ENCODE measurements around the gene KLRC3. TPM values are rescaled to one million over a fixed set of nuclear protein-coding genes. Genes with fewer than 3 reads are reported as not detected.
A peak's percentile ranks its signal among the peaks of the same experiment; 100 is the strongest.
"Not testable (repeated sequence)": the region's sequence is repeated elsewhere in the genome, so short reads cannot be mapped to it uniquely, and the experiment has no call there.

KLRC3 gene
- total and polyA plus RNA-seq, 2 donors from 2014 or later = 0.72 TPM; not detected in 1

DNA sequence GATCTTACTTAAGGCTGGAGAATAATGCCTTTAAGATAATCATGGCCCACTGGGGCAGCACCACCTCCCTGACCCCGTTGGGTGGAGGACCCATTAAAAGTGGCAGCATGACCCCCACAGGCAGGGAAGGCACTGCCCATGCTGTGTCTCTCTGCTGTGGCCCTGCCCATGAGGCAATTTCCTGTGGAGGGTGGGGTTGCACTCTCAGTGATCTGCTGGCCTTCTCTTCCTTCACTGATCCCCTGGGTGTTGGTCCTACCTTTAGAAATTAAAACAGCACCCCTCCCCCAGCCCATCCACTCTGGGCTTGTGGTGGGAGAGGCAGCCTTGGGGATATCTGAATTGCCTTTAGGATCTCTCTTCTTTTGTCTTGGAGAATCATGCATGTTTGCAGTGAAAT, 47.8 kb downstream of the KLRC3 start:
- no peaks in the 10 kb centered on the region for H3K9me3 ChIP-seq (ENCODE audit: control insufficient read depth in 2 of 3, insufficient read depth in 1 of 3, low read length in 3 of 3)
- FAIRE-seq (no peak), DNase-seq (peak in 1 of 5 donors; percentile 46)
- no peaks in the 10 kb centered on the region for H3K4me1 ChIP-seq (ENCODE audit: control insufficient read depth in 2 of 3, insufficient read depth in 2 of 3, low read depth in 1 of 3, low read length in 3 of 3)
- H3K27me3 ChIP-seq (ENCODE audit: control insufficient read depth, insufficient read depth, low read length) = no peaks in the 10 kb centered on the region
- H3K36me3 ChIP-seq (ENCODE audit: control insufficient read depth in 2 of 3, insufficient read depth in 3 of 3, low read length in 3 of 3) = no peaks in the 10 kb centered on the region
- H3K27ac ChIP-seq (ENCODE audit: low read depth in 2 of 2, low read length in 2 of 2) = no peak overlapping the region
- no peak overlapping the region for H3K9ac ChIP-seq (ENCODE audit: low read length in 3 of 3)
- TF ChIP-seq, protein P1, sequence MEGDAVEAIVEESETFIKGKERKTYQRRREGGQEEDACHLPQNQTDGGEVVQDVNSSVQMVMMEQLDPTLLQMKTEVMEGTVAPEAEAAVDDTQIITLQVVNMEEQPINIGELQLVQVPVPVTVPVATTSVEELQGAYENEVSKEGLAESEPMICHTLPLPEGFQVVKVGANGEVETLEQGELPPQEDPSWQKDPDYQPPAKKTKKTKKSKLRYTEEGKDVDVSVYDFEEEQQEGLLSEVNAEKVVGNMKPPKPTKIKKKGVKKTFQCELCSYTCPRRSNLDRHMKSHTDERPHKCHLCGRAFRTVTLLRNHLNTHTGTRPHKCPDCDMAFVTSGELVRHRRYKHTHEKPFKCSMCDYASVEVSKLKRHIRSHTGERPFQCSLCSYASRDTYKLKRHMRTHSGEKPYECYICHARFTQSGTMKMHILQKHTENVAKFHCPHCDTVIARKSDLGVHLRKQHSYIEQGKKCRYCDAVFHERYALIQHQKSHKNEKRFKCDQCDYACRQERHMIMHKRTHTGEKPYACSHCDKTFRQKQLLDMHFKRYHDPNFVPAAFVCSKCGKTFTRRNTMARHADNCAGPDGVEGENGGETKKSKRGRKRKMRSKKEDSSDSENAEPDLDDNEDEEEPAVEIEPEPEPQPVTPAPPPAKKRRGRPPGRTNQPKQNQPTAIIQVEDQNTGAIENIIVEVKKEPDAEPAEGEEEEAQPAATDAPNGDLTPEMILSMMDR (IDR thresholded peaks at IDR 0.05; ENCODE audit: borderline replicate concordance, extremely low read depth, insufficient read depth) = no peak
- no peak overlapping the region for H3K4me3 ChIP-seq (ENCODE audit: low read length in 3 of 3)
- intact Hi-C loops (cut with DNase I) = no loop called here

DNA sequence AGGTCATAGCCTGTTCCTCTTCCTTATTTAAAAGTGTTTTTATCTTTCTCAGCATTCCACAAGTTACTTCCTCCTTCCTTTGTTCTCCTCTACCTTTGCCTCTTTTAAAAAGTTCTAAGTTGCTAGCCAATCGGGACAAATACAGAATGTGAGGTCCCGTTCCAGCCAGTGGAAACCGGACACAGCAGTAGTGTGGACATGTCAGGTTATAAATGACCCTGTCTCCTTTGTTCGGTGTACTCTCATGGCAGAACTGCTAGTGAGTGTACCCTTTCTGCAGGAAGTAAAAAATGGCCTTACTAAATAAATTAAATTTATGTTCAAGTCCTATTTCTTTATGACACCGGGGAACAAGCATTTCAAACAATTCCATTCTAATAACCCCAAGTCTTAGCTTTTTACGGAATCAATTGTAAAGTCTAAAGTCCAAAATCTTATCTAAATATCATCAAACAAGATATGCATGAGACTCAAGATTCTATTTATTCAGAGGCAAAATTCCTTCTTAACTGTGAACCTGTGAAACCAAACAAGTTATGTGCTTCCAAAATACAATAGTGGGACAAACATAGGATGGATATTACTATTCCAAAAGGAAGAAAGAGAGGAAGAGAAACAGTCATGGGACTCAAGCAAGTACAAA, 48.4 kb downstream of the KLRC3 start:
- FAIRE-seq; H3K27ac ChIP-seq (ENCODE audit: low read depth in 2 of 2, low read length in 2 of 2); intact Hi-C loops (cut with DNase I): not testable (repeated sequence)

DNA sequence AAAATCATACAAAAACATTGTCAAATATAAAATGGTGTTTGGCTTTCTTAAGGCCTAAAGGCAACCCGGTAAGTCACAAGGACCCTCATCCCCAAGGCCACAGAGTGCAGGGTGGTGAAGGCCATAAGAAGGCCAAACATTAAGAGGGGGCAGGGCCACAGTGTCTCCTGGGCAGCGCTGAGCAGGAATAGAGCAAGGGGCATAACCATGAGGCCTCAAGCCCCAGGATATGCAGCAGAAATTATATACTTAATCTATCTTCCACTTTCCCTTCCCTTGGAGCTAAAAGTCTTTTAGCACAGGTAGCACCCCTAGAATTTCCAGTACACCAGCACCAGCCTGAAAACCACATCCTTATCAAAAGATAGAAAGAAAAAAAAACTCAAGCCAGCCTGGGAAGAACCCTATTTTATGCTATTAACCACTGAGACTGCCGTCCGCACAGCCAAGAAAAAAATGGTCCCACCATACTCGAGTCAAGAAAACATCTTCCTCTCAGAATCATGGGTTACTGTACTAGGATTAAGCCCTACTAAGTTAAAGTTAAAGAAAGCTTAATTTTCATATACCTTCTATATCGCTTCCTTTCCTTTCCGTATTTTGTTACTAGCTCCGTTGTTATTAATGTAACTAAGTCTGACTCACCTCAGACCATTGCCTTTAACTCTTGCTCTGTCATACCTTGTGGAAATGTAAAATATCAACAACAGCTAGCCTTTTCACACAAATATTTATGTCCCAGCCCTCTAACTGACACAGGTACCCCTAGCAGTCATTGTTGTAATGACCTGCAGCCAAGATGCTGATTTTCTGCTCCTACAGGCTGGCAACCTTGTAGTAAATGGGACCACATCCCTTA, 50.6 kb downstream of the KLRC3 start:
- TF ChIP-seq, protein P1 (IDR thresholded peaks at IDR 0.05; ENCODE audit: borderline replicate concordance, extremely low read depth, insufficient read depth) = no peak
- H3K27me3 ChIP-seq (ENCODE audit: control insufficient read depth, insufficient read depth, low read length) = no peaks in the 10 kb centered on the region
- H3K4me3 ChIP-seq (ENCODE audit: low read length in 3 of 3) = no peak overlapping the region
- FAIRE-seq (no peak), DNase-seq (no peak)
- no peak overlapping the region for H3K9ac ChIP-seq (ENCODE audit: low read length in 3 of 3)
- H3K36me3 ChIP-seq (ENCODE audit: control insufficient read depth in 2 of 3, insufficient read depth in 3 of 3, low read length in 3 of 3) = no peaks in the 10 kb centered on the region
- H3K4me1 ChIP-seq (ENCODE audit: control insufficient read depth in 2 of 3, insufficient read depth in 2 of 3, low read depth in 1 of 3, low read length in 3 of 3) = peaks cover 5 to 13% (median 9%) of the 10 kb centered on the region in 3 donors
- no peaks in the 10 kb centered on the region for H3K9me3 ChIP-seq (ENCODE audit: control insufficient read depth in 2 of 3, insufficient read depth in 1 of 3, low read length in 3 of 3)
- intact Hi-C loops (cut with DNase I) = no loop called here
- no peak overlapping the region for H3K27ac ChIP-seq (ENCODE audit: low read depth in 2 of 2, low read length in 2 of 2)

More for the DNA sequence above, 48.4 kb downstream of the KLRC3 start:
- not testable (repeated sequence) for H3K4me3 ChIP-seq (ENCODE audit: low read length in 3 of 3); H3K4me1 ChIP-seq (ENCODE audit: control insufficient read depth in 2 of 3, insufficient read depth in 2 of 3, low read depth in 1 of 3, low read length in 3 of 3); H3K36me3 ChIP-seq (ENCODE audit: control insufficient read depth in 2 of 3, insufficient read depth in 3 of 3, low read length in 3 of 3); DNase-seq; H3K9me3 ChIP-seq (ENCODE audit: control insufficient read depth in 2 of 3, insufficient read depth in 1 of 3, low read length in 3 of 3); H3K9ac ChIP-seq (ENCODE audit: low read length in 3 of 3); H3K27me3 ChIP-seq (ENCODE audit: control insufficient read depth, insufficient read depth, low read length)

All from kidney (tissue), 14 donors.